Central memory CD4-positive, alpha-beta T cell (primary cell): ENCODE results near the gene ELP2.

Source experiments
- DNase-seq: peaks from one replicate; pipeline ENCODE4 v3.0.0; 2022

The ELP2 gene

DNA sequence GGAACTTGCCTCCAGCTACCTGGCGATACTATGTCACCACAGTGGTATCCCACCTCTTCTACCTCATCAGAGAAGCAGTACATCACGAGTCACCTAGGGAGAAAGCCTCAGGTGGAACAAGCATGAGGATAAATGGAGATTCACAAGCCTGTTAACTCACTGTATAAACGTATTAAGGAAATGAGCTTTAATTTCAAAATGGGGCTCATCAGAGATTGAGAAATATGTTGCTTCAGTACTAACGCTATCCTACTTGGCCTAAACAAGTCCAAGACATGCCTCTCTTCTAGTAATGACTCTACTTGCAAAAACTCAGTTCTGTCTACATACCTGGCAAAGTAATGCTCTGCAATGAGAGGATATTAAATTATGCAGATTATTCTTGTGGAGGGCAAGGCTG lies 4.9 kb upstream of the ELP2 start:
- no peak for DNase-seq

GRCh38 chr18:36126668-36127067 lies 3.0 kb upstream of the ELP2 start:
- DNase-seq, result no peak

- no peak for DNase-seq
Measured at GRCh38 chr18:36127836-36128529, 1.7 kb upstream of the ELP2 start.

DNA sequence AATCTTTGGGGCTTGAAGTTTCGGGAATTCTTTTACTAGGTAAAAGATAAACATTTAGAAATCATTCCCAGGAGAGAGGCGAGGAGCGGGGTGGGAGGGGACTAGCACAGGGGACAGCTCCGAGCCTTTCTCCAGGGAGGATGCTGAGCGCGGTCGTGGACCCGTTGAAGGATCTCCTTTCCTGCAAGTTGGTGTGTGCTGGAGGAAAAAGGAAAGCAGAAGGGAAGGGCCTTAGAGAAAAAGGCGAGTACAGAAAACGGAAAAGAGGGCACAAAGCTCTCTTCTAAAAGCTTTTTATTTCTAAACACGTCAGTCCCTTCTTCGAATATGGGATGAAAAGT lies 1.2 kb upstream of the ELP2 start:
- no peak for DNase-seq

DNA sequence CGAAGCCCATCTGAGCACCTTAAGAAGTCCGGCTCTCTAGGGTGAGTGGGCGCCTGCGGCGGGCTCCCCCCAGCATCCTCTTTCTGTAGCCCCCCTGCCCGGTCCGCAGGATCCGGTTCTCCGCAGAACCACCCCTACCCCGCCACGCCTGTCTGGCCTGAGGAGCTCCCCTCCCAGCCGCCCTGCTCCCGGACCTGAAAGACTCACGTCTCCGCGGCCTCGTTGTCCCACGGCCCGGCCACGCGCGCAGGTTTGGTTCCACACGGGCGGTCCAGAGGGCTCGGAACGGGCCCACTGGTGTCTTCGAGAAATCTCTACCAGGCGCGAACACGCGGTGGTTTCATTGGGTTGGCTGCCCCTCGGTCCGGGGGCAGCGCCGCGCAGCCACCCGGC lies 796 bp upstream of the ELP2 start:
- no peak for DNase-seq

DNA sequence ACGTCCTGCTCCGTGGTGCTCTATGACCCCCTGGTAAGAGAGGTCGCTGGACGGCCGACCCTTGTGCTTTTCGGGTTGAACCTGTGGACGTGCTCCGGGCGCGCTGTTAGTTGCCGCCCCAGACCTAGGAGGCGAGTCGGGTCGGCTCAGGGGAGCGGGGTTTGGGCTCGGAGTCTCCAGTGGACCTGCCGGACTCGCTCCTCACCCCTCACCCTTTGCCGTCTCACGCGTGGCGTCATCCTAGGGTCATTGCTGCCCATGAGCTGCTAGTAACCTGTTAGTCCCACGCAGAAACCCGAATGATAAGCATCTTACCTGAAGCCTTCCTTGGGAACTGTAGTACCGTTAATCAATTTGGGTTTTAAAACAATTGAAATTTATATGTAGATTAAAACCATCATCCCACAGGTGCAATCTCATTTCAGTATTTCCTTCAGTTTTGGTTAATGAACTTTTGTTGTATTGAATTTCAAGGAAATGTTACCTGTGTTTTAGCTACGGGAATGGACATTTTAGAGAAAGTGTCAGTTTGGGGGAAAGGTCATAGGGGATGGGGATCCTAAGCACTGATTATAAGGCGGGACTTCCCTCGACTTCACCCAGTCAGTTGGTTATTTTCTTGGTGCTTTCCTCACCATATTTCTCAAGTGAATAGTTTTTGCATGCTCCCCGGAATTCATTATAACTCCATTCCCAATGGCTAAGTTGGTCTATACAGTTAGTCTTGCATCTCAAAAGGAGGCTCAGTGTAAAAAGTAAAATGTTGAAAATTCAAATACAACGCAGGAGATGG lies 536 bp downstream of the ELP2 start:
- no peak for DNase-seq

DNA sequence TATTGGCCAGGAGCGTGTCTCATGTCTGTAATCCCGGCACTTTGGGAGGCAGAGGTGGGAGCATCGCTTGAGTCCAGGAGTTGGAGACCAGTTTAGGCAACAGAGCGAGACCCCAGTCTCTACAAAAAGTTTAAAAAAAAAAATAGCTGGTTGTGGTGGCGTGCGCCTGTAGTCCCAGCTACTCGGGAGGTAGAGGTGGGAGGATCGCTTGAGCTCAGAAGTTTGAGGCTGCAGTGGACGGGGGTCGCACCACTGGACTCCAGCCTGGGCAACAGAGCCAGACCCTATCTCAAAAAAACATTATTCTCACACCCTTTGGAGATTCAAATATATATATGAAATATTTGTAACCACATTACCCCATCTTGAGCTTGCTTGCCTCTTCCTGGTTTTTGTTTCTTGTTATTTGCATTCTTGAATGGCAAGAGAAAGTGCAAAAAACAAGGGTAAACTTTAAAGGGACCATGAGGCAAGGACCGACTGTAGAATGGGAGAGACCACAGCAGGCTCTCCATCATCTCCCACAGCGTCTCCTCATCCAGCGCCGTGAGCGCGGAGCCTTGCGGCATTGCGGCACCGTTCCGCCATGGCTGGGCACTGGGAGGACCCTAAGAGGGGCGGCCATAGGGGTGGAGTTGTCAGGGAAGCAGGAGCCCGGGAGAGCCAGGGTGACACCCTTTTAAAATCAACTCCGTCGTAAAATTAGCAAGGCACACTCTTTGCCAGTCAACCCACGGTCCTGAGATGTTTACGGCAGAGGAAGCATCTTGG lies 1.4 kb downstream of the ELP2 start:
- DNase-seq, result no peak

- no peak for DNase-seq
Measured at GRCh38 chr18:36131692-36132483, 2.2 kb downstream of the ELP2 start.

DNA sequence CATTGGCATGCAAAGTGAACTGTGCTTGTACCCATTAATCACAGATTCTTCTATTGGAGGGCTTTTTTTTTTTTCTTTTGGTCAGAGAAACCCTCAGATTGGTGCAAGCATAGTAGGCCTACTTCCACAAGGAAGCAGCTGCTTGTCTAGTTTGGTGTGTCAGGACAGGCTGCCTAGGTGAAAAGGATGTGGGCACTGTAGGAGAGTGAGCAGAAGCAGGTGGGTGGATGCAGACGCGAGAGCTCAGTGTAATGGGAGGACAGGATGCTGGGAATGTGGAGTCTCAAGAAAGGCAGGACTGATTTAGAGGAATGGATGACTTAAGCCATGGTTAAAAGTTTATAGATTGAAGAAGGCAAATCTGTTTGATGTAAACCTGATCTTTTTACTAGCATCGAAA lies 3.1 kb downstream of the ELP2 start:
- no peak for DNase-seq

DNA sequence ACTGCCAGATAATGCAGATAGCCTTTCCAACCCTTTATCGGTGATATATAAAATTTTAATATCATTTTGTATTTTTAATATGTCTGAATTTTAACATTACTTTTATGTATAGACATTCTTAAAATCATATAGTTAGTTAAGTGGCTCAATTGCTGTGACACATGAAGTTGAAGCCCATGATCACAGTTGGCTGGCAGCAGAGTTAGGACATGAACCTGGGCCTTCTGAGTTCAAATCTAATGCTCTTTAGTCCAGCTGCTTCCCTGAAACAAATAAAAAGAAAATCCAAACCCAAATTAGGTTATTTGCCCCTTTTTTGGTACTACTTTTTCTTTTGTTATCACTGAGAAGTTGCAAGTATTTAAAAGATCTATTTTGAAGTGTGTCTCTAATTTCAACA lies 5.6 kb downstream of the ELP2 start:
- DNase-seq, result no peak

DNA sequence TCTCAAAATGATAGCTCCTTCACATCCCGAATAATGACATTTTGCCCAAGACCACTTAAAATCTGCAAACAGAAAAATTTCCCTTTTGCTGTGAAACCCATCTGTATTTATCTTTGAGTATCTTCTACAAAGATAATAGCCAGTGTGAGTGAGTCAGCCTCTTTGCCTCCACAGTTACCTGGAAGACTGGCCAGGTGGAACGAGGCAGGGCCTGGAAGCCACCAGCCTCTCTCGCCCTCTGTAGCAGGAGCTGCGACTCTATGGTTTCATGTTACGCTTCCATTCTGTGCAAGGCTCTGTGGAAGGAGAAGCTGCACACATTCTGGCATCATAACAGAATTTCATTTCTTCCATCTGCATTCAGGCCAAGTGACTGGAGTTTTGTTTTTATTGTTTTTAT lies 9.5 kb downstream of the ELP2 start:
- no peak for DNase-seq

- no peak for DNase-seq
Measured at GRCh38 chr18:36141576-36141975, 11.9 kb downstream of the ELP2 start.

GRCh38 chr18:36142751-36143150 lies 13.1 kb downstream of the ELP2 start:
- no peak for DNase-seq

DNA sequence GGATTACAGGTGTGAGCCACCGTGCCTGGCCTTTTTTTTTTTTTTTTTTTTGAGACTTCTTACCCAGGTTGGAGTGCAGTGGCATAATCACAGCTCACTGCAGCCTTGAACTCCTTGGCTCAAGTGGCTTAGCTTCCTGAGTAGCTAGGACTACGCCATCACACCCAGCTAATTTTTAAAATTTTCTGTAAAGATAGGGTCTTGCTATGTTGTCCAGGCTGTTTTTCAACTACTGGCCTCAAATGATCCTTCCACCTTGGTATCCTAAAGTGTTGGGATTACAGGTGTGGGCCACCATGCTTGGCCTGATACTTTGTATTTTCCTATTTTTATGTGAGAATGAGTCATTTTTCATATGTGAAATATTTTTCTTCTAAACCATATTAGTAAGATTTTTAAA lies 13.7 kb downstream of the ELP2 start:
- no peak for DNase-seq

- DNase-seq, result no peak
Measured at GRCh38 chr18:36149514-36150289, 20.0 kb downstream of the ELP2 start.

DNA sequence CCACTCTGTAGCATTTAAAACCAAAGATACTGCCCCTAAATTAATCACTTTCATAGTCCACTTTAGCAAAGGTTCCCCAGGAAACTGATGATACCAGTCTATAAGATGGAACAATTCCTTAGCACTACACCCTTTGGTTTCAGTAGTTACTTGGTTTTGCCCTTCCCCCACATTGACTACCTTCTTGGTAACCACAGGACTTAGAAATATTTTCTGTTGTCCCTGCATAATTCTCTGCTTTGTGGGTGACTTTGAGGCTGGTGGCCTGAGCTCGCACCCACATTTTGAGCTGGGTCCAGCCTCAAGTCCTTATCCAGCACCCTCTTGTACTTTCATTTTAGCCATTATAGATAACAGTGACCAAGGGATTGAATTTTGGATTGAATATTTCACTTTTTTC lies 23.1 kb downstream of the ELP2 start:
- DNase-seq, result no peak

DNA sequence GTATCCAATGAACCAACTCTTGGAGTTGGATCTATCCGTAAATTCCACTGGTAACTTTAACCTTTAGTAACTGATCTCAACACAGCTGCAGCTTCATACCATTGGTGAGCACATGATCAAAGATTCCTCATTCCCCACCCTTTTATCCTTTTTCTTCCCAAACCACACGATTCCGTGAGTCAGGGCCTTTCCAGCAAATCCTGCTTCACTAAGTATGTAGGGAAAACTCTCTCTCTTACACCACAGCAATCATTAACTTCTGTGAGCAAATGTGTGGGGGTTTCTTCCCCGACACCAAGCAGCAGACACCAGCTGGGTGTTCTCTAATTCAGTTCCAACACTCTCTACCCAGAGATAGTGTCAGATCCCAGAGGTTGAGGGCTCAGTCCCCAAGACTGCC lies 23.5 kb downstream of the ELP2 start:
- DNase-seq, result no peak

- DNase-seq, result no peak
Measured at GRCh38 chr18:36153771-36154170, 24.1 kb downstream of the ELP2 start.

DNA sequence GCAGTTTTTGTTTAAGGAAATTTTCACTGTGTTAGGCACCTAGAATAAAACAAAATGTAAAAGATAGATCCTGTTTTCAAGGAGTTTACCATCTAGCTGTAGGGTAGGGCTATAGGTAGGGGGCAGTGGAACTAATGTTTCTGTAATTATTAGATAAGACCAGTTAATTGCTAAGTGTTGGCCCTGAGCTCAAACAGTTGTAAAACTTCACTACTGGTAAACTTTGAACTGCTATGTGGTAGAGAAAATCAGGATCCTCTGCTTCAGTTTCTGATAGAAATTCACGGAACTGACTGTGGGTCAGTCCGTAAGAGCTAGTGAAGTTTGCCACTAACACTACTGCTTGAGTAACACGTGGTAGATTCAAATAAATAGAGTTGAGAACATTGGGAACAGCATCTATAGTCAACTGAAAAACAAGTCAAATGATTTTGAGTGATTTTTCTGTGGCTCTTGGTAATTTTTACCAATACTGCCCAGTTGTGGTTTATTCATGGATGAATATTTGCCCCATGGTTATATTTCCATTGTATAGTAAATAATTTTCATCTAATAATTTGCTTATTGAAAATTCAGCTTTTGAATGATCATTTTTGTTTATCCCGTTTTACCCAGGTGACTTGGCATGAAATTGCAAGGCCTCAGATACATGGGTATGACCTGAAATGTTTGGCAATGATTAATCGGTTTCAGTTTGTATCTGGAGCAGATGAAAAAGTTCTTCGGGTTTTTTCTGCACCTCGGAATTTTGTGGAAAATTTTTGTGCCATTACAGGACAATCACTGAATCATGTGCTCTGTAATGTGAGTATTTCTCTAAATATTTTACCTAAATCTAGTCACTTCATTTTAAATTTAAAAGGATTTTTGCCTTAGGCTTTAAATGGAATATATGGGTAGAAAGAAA lies 26.4 kb downstream of the ELP2 start:
- DNase-seq, result no peak

DNA sequence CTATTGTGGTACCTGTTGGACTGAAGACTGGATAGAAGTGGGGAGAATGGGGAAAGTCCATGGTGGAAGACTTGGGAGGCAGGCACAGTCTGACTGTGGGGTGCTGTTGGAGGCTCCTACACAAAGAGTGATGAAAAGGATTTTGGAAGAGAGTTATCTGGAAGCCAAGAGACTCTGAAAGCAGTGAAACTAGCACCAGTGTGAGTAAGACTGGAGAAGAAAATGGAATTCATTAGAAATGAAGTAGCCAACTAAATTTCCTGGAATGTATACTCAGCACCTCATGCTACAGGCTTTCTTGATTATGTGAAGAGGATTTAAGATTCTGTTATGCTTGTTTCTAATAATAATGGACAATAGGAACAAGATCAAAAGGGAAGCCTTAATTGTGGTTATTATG lies 27.7 kb downstream of the ELP2 start:
- DNase-seq, result no peak

GRCh38 chr18:36158266-36158867 lies 28.7 kb downstream of the ELP2 start:
- DNase-seq, result no peak
